ENCODE results near the gene ADAMTS17.

Gene ADAMTS17

GRCh38 chr15:100341750-100342560 lies at the start of gene ADAMTS17:
TSS of gene ADAMTS17 (minus strand) at chr15:100341975. CDS start at chr15:100341899, 76 bp downstream.
- H3K27ac Mint-ChIP-seq: no peak within 1 kb of the TSS
- no peaks in the 10 kb centered on the region for H3K36me3 Mint-ChIP-seq
- H3K27me3 Mint-ChIP-seq: peaks cover 42% of the 10 kb centered on the region
- H3K4me3 Mint-ChIP-seq: peak within 1 kb of the TSS; percentile 43
- H3K9me3 Mint-ChIP-seq: no peaks in the 10 kb centered on the region
- H3K4me1 Mint-ChIP-seq: no peaks in the 10 kb centered on the region
- ATAC-seq: peak; percentile 96

GRCh38 chr15:100385300-100386050 lies 43.7 kb upstream of the ADAMTS17 start:
- no peaks in the 10 kb centered on the region for H3K36me3 Mint-ChIP-seq
- ATAC-seq: no peak
- peaks cover 11% of the 10 kb centered on the region for H3K27me3 Mint-ChIP-seq
- no peak overlapping the region for H3K27ac Mint-ChIP-seq
- H3K9me3 Mint-ChIP-seq: peaks cover 17% of the 10 kb centered on the region
- H3K4me1 Mint-ChIP-seq: no peaks in the 10 kb centered on the region
- H3K4me3 Mint-ChIP-seq: no peak overlapping the region

GRCh38 chr15:100384108-100384410 lies 42.3 kb upstream of the ADAMTS17 start:
- peaks cover 19% of the 10 kb centered on the region for H3K9me3 Mint-ChIP-seq
- H3K27ac Mint-ChIP-seq: no peak overlapping the region
- H3K27me3 Mint-ChIP-seq: peaks cover 11% of the 10 kb centered on the region
- ATAC-seq: no peak
- no peaks in the 10 kb centered on the region for H3K4me1 Mint-ChIP-seq
- H3K4me3 Mint-ChIP-seq: no peak overlapping the region
- H3K36me3 Mint-ChIP-seq: no peaks in the 10 kb centered on the region

- no peak overlapping the region for H3K4me3 Mint-ChIP-seq
- H3K4me1 Mint-ChIP-seq: no peaks in the 10 kb centered on the region
- H3K36me3 Mint-ChIP-seq: no peaks in the 10 kb centered on the region
- peaks cover 11% of the 10 kb centered on the region for H3K27me3 Mint-ChIP-seq
- no peak overlapping the region for H3K27ac Mint-ChIP-seq
- H3K9me3 Mint-ChIP-seq: peaks cover 16% of the 10 kb centered on the region
- no peak for ATAC-seq
Observed at GRCh38 chr15:100383302-100384107, 41.7 kb upstream of the ADAMTS17 start.

- H3K4me1 Mint-ChIP-seq: no peaks in the 10 kb centered on the region
- peaks cover 50% of the 10 kb centered on the region for H3K27me3 Mint-ChIP-seq
- H3K4me3 Mint-ChIP-seq: no peak overlapping the region
- H3K27ac Mint-ChIP-seq: no peak overlapping the region
- H3K36me3 Mint-ChIP-seq: peaks cover 6% of the 10 kb centered on the region
- ATAC-seq: no peak
- H3K9me3 Mint-ChIP-seq: peaks cover 18% of the 10 kb centered on the region
Observed at GRCh38 chr15:100373942-100374341, 32.2 kb upstream of the ADAMTS17 start.

GRCh38 chr15:100373120-100373896 lies 31.5 kb upstream of the ADAMTS17 start:
- H3K27me3 Mint-ChIP-seq: peaks cover 50% of the 10 kb centered on the region
- no peaks in the 10 kb centered on the region for H3K4me1 Mint-ChIP-seq
- H3K36me3 Mint-ChIP-seq: peaks cover 6% of the 10 kb centered on the region
- H3K4me3 Mint-ChIP-seq: no peak overlapping the region
- H3K9me3 Mint-ChIP-seq: peaks cover 18% of the 10 kb centered on the region
- peak; percentile 36 for ATAC-seq
- no peak overlapping the region for H3K27ac Mint-ChIP-seq

GRCh38 chr15:100372739-100373119 lies 31.0 kb upstream of the ADAMTS17 start:
- no peak overlapping the region for H3K27ac Mint-ChIP-seq
- H3K36me3 Mint-ChIP-seq: peaks cover 6% of the 10 kb centered on the region
- no peaks in the 10 kb centered on the region for H3K4me1 Mint-ChIP-seq
- H3K4me3 Mint-ChIP-seq: no peak overlapping the region
- H3K27me3 Mint-ChIP-seq: peaks cover 50% of the 10 kb centered on the region
- ATAC-seq: no peak
- H3K9me3 Mint-ChIP-seq: peaks cover 18% of the 10 kb centered on the region

GRCh38 chr15:100355342-100355741 lies 13.6 kb upstream of the ADAMTS17 start:
- no peak overlapping the region for H3K27ac Mint-ChIP-seq
- no peaks in the 10 kb centered on the region for H3K36me3 Mint-ChIP-seq
- ATAC-seq: no peak
- peaks cover 1% of the 10 kb centered on the region for H3K4me1 Mint-ChIP-seq
- H3K27me3 Mint-ChIP-seq: peaks cover 82% of the 10 kb centered on the region
- peaks cover 3% of the 10 kb centered on the region for H3K9me3 Mint-ChIP-seq
- no peak overlapping the region for H3K4me3 Mint-ChIP-seq

- Mint-ChIP-seq H3K4me1 (peaks cover 12% of the 10 kb centered on the region), H3K4me3 (no peak overlapping the region), H3K27ac (no peak overlapping the region), H3K36me3 (no peaks in the 10 kb centered on the region), H3K9me3 (peaks cover 2% of the 10 kb centered on the region), H3K27me3 (peaks cover 63% of the 10 kb centered on the region)
- ATAC-seq: peak; percentile 73
Observed at GRCh38 chr15:100353449-100353848, 11.7 kb upstream of the ADAMTS17 start.

GRCh38 chr15:100350434-100351226 lies 8.9 kb upstream of the ADAMTS17 start:
- Mint-ChIP-seq H3K4me1 (peaks cover 12% of the 10 kb centered on the region), H3K9me3 (no peaks in the 10 kb centered on the region), H3K27me3 (peaks cover 35% of the 10 kb centered on the region), H3K36me3 (no peaks in the 10 kb centered on the region), H3K27ac (peak overlapping the region; percentile 89), H3K4me3 (peak overlapping the region; percentile 86)
- no peak for ATAC-seq

- Mint-ChIP-seq H3K4me3 (peak overlapping the region; percentile 86), H3K9me3 (no peaks in the 10 kb centered on the region), H3K27me3 (peaks cover 28% of the 10 kb centered on the region), H3K4me1 (peaks cover 12% of the 10 kb centered on the region), H3K36me3 (no peaks in the 10 kb centered on the region), H3K27ac (peak overlapping the region; percentile 89)
- peak; percentile 92 for ATAC-seq
Observed at GRCh38 chr15:100349696-100350433, 8.1 kb upstream of the ADAMTS17 start.

- ATAC-seq: no peak
- Mint-ChIP-seq H3K9me3 (no peaks in the 10 kb centered on the region), H3K27ac (peak overlapping the region; percentile 89), H3K4me1 (peaks cover 12% of the 10 kb centered on the region), H3K36me3 (no peaks in the 10 kb centered on the region), H3K4me3 (peak overlapping the region; percentile 86), H3K27me3 (peaks cover 23% of the 10 kb centered on the region)
Observed at GRCh38 chr15:100349321-100349695, 7.5 kb upstream of the ADAMTS17 start.

- Mint-ChIP-seq H3K27me3 (peaks cover 19% of the 10 kb centered on the region), H3K9me3 (no peaks in the 10 kb centered on the region), H3K4me3 (no peak overlapping the region), H3K27ac (no peak overlapping the region), H3K4me1 (peaks cover 12% of the 10 kb centered on the region), H3K36me3 (no peaks in the 10 kb centered on the region)
- ATAC-seq: no peak
Observed at GRCh38 chr15:100348578-100348977, 6.8 kb upstream of the ADAMTS17 start.
